SU-DHL-6 (cell line): Measurements from ENCODE around the gene COL18A1.

ENCODE experiments used
- H2AFZ ChIP-seq: fragments of 200-600 bp; sonication (generic); 2 replicates; pipeline ENCODE4 v1.6.1; 2014; ENCODE audit warnings: low read depth, mild to moderate bottlenecking, moderate library complexity, mixed read lengths, antibody characterized with exemption, low read length; ENCODE audit not compliant: severe bottlenecking
- H3F3A ChIP-seq: fragments of 200-600 bp; shearing (Covaris generic); 2 replicates; pipeline ENCODE4 v1.6.0; 2016; ENCODE audit warnings: antibody characterized with exemption, mild to moderate bottlenecking; ENCODE audit not compliant: insufficient read depth
- H3K27ac ChIP-seq: fragments of 200-600 bp; sonication (generic); 2 replicates; pipeline ENCODE4 v1.5.1; 2016; ENCODE audit warnings: low read depth, mild to moderate bottlenecking, low read length, moderate library complexity, mixed read lengths
- H3K27me3 ChIP-seq: fragments of 200-600 bp; sonication (generic), shearing (Covaris generic); 2 replicates; pipeline ENCODE4 v1.6.0; 2014; ENCODE audit warnings: mild to moderate bottlenecking, low read length
- H3K36me3 ChIP-seq: fragments of 200-600 bp; sonication (generic); 2 replicates; pipeline ENCODE4 v1.6.1; 2014; ENCODE audit warnings: mild to moderate bottlenecking, low read length, mixed read lengths
- H3K4me2 ChIP-seq: fragments of 300-600, 200-600 bp; shearing (Covaris generic), sonication (generic); 2 replicates; pipeline ENCODE4 v1.6.0; 2014; ENCODE audit warnings: low read length, low read depth, mild to moderate bottlenecking; ENCODE audit not compliant: poor library complexity, severe bottlenecking
- H3K4me3 ChIP-seq: fragments of 200-600 bp; sonication (generic); 2 replicates; pipeline ENCODE4 v1.5.1; 2014; ENCODE audit warnings: antibody characterized with exemption, low read length, mild to moderate bottlenecking, mixed read lengths; ENCODE audit not compliant: insufficient read depth, poor library complexity, severe bottlenecking
- H3K79me2 ChIP-seq: fragments of 200-600 bp; sonication (generic); 2 replicates; pipeline ENCODE4 v1.6.1; 2014; ENCODE audit warnings: mild to moderate bottlenecking, low read length, moderate library complexity; ENCODE audit not compliant: insufficient read depth
- H3K9ac ChIP-seq: fragments of 200-600 bp; sonication (generic); 2 replicates; pipeline ENCODE4 v1.7.0; 2014; ENCODE audit warnings: mild to moderate bottlenecking, low read length
- H3K9me2 ChIP-seq: fragments of 200-600 bp; sonication (generic); replicated peaks from 2 replicates; pipeline ENCODE4 v1.6.1; 2014; ENCODE audit warnings: low read length; ENCODE audit not compliant: insufficient read depth
- H3K9me3 ChIP-seq: fragments of 200-600 bp; sonication (generic); 2 replicates; pipeline ENCODE4 v1.6.1; 2014; ENCODE audit warnings: low read length, mixed read lengths; ENCODE audit not compliant: insufficient read depth
- H4K20me1 ChIP-seq: fragments of 200-600 bp; sonication (generic); 2 replicates; pipeline ENCODE4 v1.6.1; 2014; ENCODE audit warnings: low read depth, mild to moderate bottlenecking, antibody characterized with exemption, low read length, moderate library complexity, mixed read lengths
- CTCF ChIP-seq: fragments of 200-600 bp; sonication (generic); IDR thresholded peaks from one replicate; pipeline ENCODE4 v1.5.1; 2017; ENCODE audit warnings: antibody characterized with exemption, mild to moderate bottlenecking, low read length, moderate library complexity; ENCODE audit not compliant: insufficient read depth, poor library complexity, severe bottlenecking
- EZH2phosphoT487 ChIP-seq: fragments of 200-600 bp; sonication (generic), shearing (Covaris generic); conservative IDR thresholded peaks from 2 replicates; pipeline ENCODE4 v1.6.1; 2018; ENCODE audit warnings: mild to moderate bottlenecking, antibody characterized with exemption, low read length, moderate library complexity, mixed read lengths

Gene COL18A1

GRCh38 chr21:45549626-45550463, 144.9 kb downstream of the COL18A1 start:
- no peaks in the 10 kb centered on the region for H4K20me1 ChIP-seq
- no peaks in the 10 kb centered on the region for H3K9me2 ChIP-seq
- no peak overlapping the region for H3K9ac ChIP-seq
- H3K36me3 ChIP-seq: no peaks in the 10 kb centered on the region
- no peak overlapping the region for H2AFZ ChIP-seq
- H3F3A ChIP-seq: no peaks in the 10 kb centered on the region
- no peak for TF ChIP-seq EZH2phosphoT487
- TF ChIP-seq CTCF: no peak
- no peak overlapping the region for H3K27ac ChIP-seq
- no peaks in the 10 kb centered on the region for H3K9me3 ChIP-seq
- H3K4me3 ChIP-seq: no peak overlapping the region
- no peaks in the 10 kb centered on the region for H3K79me2 ChIP-seq
- H3K27me3 ChIP-seq: no peaks in the 10 kb centered on the region
- no peak overlapping the region for H3K4me2 ChIP-seq

DNA sequence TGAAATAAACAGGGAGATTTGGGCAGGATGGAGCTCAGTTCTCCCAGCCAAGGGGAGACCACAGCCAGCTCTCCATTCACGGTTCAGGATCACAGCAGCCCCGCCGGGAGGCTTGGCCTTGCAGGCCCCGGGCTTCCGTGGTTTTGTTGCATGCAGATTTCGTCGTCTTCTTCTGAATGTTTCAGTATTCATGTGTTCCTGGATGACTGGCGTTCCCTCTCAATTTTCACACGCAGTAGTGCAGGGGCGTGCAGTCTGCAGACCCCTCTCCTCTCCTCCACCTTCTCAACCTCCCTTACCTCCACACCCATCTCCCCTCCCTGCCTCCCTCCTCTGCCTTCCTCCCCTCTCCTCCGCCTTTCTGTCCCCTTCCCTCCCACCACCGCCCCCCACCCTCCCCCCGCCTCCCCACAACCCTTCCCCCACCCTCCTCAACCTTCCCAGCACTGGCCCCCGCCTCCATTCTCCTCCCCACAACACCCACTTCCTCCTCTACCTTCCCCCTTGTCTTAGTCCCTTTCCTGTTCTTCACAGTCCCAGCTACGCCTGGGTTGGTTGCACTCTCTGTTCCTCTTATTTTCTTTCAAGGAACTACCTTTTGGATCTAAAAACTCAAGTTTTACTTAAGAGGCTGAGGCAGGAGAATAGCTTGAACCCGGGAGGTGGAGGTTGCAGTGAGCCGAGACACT, 145.7 kb downstream of the COL18A1 start:
- H3K36me3 ChIP-seq: no peaks in the 10 kb centered on the region
- TF ChIP-seq CTCF (no peak), EZH2phosphoT487 (no peak)
- H3K27ac ChIP-seq: no peak overlapping the region
- no peaks in the 10 kb centered on the region for H3K79me2 ChIP-seq
- H3F3A ChIP-seq: no peaks in the 10 kb centered on the region
- no peaks in the 10 kb centered on the region for H3K27me3 ChIP-seq
- H3K9me2 ChIP-seq: no peaks in the 10 kb centered on the region
- no peak overlapping the region for H3K9ac ChIP-seq
- H2AFZ ChIP-seq: no peak overlapping the region
- H4K20me1 ChIP-seq: no peaks in the 10 kb centered on the region
- no peak overlapping the region for H3K4me2 ChIP-seq
- no peaks in the 10 kb centered on the region for H3K9me3 ChIP-seq
- no peak overlapping the region for H3K4me3 ChIP-seq

GRCh38 chr21:45551316-45551715, 146.4 kb downstream of the COL18A1 start:
- Histone ChIP-seq H3K9me3 (no peaks in the 10 kb centered on the region), H2AFZ (no peak overlapping the region), H3K36me3 (no peaks in the 10 kb centered on the region), H3K9me2 (no peaks in the 10 kb centered on the region), H3K9ac (no peak overlapping the region), H3K79me2 (no peaks in the 10 kb centered on the region), H3K4me2 (no peak overlapping the region), H3K27me3 (no peaks in the 10 kb centered on the region), H3K27ac (no peak overlapping the region), H3K4me3 (no peak overlapping the region), H4K20me1 (no peaks in the 10 kb centered on the region), H3F3A (no peaks in the 10 kb centered on the region)
- TF ChIP-seq EZH2phosphoT487 (no peak), CTCF (no peak)
